Stimulated activated CD4-positive, alpha-beta T cell treated with anti-CD3 and anti-CD28 coated beads, TNF-alpha, amount 100 ng/mL, for 1 hour (primary cell): ENCODE data around the gene PPP2R5C.
A peak's percentile ranks its signal among the peaks of the same experiment; 100 is the strongest.

Source experiments
- DNase-seq, 3 donors: peaks; one replicate each; pipeline ENCODE4 v3.0.0-alpha.2; 2020; ENCODE audit warnings: low read depth in 3 of 3, low spot score in 1 of 3

The PPP2R5C gene

DNA sequence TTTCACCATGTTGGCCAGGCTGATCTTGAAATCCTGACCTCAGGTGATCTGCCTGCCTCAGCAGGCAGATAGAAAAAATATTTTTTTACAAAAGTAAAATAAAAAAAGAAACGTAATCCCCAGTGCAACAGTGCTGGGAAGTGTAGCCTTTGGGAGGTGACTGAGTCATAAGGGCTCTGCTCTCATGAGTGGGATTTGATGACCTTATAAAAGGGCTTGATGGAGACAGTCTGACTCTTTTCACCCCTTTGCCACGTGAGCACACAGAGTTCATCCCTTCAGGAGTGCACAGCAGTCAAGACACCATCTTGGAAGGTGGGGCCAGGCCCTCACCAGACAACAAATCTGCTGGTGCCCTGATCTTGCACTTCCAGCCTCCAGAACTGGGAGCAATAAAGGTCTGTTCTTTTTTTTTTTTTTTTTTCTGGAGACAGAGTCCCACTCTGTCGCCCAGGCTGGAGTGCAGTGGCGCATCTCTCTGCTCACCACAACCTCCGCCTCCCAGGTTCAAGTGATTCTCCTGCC lies 178.2 kb downstream of the PPP2R5C start:
- DNase-seq = no peak

- no peak for DNase-seq
Observed at GRCh38 chr14:101944451-101944850, 182.9 kb downstream of the PPP2R5C start.

DNA sequence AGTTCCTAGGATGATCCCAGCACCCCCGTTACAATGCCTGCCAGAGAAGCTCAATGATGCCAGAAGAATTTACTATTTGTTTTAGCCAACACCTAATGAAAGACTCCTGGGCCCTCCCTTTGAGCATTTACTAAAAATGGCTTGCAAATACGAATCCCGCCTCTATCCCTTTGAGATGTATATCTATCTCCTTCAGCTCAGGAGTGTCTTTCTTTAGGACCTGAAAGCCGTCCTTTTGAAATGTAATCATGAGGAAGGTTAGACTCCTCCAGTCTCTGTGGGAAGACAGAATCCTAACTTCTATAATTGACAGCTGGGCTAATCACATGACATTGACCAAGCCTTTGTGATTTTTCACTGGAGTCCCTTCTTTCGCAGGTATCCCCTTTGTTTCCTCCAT lies 183.7 kb downstream of the PPP2R5C start:
- no peak for DNase-seq

DNA sequence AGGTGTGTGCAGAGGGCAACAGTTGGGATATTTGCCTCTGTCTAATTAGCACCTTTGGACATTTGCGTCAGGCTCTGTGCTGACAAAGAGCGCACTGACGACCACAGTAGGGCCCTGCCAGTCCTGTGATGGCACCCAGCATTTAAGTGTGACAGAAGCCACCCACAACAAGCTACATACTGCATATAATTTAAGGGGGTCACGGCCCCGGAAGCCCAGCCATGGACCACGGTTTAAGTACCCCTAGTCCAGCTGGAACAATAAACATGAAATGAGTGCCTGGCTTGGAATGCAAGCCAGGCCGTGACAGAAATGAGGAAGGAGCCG lies 186.0 kb downstream of the PPP2R5C start:
- DNase-seq = no peak

- DNase-seq = peak; percentile 98 to 99 (median 98)
Observed at GRCh38 chr14:101947904-101948665, 186.6 kb downstream of the PPP2R5C start.

GRCh38 chr14:101948666-101949216 lies 187.2 kb downstream of the PPP2R5C start:
- DNase-seq = no peak

DNA sequence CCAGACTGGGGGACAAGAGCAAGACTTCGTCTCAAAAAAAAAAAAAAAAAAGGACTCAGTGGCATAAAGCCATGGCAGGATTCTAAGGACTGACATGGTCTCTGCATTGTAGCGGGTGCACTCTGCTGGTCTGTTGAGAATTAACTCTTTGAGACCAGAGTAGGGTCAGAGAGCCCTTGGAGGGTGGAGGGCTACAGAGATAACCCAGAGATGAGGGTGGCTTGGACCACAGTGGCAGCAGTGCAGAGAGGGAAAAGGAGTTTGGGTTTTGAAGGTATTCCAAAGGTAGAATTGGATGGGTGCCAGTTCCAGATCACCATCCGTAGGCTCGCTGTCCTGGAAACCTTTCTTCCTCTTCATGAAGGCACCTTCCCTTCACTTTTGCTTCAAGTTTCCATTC lies 188.6 kb downstream of the PPP2R5C start:
- DNase-seq = no peak

- DNase-seq = no peak
Observed at GRCh38 chr14:101950516-101951215, 189.2 kb downstream of the PPP2R5C start.

- no peak for DNase-seq
Observed at GRCh38 chr14:101953151-101953550, 191.6 kb downstream of the PPP2R5C start.

GRCh38 chr14:101954501-101954900 lies 193.0 kb downstream of the PPP2R5C start:
- no peak for DNase-seq

GRCh38 chr14:101955695-101956161 lies 194.2 kb downstream of the PPP2R5C start:
- no peak for DNase-seq

DNA sequence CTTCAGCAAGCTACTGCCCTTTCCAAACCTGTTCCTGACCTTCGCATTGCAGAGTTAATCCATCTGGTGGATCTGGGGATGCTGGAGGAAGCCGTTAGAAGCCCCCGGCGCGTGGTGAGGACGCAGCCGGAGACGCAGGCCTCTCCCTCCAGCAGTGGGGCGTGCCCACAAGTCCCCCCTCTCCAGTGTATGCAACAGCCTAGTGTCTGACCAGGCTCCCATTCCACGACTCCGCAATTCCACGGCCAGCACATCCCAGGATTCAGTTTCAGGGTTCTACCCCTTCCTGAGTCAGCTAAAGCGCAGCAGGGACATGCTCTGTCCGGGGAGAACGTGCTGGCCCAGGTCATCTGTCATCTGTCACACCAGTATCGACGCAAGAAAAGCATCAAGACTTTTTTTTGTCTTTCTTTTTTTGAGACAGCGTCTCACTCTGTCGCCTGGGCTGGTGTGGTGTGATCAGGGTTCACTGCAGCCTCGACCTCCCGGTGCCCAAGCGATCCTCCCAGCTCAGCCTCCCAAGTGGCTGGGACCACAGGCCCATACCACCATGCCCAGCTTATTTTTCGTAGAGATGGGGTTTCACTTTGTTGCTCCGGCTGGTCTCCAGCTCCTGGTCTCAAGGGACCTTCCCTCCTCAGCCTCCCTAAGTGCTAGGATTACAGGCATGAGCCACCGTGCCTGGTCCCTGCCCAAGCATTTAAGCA lies 194.8 kb downstream of the PPP2R5C start:
- DNase-seq = no peak

DNA sequence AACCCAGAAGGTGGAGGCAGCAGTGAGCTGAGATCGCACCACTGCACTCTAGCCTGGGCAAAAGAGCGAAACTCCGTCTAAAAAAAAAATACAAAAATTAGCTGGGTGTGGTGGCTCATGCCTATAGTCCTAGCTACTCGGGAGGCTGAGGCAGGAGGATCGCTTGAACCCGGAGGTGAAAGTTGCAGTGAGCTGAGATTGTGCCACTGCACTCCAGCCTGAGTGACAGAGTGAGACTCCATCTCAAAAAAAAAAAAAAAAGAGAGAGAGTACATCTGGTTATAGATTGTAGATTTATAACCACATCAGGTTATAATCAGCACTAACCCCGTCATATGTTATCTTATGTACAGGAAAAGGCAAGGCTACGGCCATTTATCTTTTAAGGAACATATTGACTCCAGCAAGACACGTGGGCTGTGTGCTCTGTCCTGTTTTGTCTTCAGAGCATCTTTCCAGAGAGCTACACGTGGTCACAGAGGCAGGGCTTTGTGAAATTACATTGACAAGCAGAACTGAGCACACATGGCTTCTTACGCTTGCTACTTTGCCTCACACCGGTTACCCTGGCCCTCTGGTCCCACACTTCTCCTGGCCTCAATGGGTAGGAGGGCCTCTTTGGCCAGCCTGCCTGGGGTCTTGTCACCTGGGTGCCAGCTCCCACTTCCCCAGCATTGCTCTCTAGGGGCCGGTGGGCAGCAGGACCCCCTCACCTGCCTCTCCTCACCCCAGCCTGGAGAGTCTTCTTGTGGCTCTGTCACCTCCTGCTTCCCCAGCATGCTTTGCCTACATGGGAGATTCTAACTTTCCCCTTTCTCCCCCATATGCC lies 196.1 kb downstream of the PPP2R5C start:
- DNase-seq = no peak

- DNase-seq = no peak
Observed at GRCh38 chr14:101958418-101959180, 197.1 kb downstream of the PPP2R5C start.

DNA sequence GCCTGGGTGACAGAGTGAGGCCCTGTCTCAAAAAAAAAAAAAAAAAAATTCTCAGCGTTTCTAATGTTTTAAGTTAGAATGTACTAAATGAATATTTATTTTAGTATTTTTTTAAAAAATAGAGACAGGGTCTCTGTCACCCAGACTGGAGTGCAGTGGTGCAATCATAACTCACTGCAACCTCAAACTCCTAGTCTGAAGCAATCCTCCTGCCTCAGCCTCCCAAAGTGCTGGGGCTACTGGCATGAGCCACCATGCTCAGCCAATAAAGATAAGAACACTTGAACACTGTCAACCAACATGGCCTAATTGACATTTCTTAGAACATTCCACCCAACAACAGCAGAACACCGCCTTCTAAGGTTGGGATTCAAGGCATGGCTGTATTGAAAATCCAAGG lies 197.8 kb downstream of the PPP2R5C start:
- no peak for DNase-seq

DNA sequence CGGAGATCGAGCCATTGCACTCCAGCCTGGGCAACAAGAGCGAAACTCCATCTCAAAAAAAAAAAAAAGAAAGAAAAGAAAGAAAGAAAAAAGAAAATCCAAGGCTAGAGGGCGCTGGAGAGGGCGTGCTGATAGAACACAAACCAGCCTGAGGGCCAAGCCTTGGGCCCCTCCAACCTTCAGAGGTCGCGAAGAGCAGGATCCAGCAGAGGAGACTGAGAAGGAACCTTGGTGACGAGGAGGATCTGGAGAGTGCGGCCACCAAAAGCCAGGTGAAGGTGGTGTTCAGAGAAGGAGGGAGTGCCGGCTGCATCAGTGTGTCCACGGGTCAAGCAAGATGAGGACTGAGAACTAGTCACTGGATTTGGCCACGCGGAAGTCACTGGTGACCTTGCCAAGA lies 198.7 kb downstream of the PPP2R5C start:
- no peak for DNase-seq

GRCh38 chr14:101961011-101961721 lies 199.7 kb downstream of the PPP2R5C start:
- peak; percentile 31 to 62 (median 49) for DNase-seq

DNA sequence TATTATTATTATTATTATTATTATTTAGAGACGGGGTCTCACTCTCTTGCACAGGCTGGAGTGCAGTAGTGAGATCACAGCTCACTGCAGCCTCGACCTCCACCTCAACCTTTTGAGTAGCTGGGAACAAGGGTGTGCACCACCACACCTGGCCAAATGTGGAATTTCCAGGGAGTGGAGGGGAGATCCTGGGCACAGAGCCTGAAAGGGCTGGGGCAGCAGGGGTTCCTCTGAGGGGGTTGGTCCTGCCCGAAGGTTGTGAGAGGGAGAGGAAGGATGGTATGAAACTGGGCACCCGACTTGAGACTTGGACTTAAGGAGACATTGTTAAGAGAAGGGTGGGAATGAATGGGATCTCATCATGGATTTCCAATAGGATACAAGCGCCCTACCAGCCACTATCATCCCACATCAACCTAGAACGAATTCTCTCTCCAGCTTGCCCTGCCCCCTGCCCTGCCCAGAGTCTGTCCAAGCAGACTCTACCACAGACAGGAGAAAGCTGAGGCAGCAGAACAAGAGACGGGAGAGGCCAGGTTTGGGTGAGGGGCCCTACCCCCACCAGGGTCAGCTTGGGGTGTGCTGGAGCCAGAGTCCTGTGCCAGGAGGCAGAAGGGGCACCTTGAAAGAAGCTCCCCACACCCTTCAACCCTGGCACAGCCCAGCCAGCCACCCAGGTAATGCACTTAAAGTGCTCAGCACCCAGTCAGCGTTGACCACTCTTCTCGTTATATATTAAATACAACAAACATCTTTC lies 200.4 kb downstream of the PPP2R5C start:
- DNase-seq = no peak

- DNase-seq = no peak
Observed at GRCh38 chr14:101962503-101962874, 201.0 kb downstream of the PPP2R5C start.
